ENCODE results near the gene CDC42BPA. TPM values are rescaled to one million over a fixed set of nuclear protein-coding genes. Genes with fewer than 3 reads are reported as not detected.
A peak's percentile ranks its signal among the peaks of the same experiment; 100 is the strongest.

Gene CDC42BPA
- total RNA-seq, 2 donors from 2014 or later: 35.3 to 41.0 TPM

DNA sequence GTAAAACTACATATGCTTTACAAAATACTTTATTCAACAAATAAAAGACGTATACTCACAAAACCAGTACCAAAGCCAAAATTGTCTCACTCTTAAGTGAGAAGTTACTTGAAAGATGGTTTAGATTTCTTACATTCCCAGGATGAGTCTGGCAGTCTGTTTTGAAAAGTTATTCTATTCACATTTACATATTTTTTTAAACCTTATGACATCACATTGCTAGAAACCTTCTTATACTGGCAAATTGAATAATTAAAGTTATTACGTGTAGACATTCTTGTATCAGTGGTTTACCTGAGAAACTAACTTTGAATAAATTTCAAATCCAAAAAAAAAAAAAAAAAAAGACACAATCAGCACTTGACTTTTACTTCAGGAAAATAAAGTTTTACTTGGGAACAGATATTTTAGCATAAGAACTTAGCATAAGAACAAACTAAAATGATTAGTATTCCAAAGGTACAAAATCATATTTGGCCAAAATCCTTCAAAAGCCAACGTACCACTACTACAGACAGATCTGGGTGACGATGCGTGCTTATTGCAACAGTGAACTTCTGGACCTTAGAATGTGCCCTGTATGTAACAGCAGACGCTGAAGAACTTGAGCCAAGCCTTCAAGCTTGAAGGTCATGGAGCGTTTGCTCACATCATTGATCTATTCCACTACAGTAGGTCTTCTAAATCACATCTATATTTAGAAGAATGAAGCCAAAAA lies 2.5 kb downstream of the CDC42BPA start:
- no peak for ATAC-seq
- peak; percentile 33 for DNase-seq
- intact Hi-C loops (cut with DNase I): loop anchor here (5.0 to 10.0 kb wide), 3 partner anchors 73 to 119 kb away; no protein-coding TSS in a partner anchor

DNA sequence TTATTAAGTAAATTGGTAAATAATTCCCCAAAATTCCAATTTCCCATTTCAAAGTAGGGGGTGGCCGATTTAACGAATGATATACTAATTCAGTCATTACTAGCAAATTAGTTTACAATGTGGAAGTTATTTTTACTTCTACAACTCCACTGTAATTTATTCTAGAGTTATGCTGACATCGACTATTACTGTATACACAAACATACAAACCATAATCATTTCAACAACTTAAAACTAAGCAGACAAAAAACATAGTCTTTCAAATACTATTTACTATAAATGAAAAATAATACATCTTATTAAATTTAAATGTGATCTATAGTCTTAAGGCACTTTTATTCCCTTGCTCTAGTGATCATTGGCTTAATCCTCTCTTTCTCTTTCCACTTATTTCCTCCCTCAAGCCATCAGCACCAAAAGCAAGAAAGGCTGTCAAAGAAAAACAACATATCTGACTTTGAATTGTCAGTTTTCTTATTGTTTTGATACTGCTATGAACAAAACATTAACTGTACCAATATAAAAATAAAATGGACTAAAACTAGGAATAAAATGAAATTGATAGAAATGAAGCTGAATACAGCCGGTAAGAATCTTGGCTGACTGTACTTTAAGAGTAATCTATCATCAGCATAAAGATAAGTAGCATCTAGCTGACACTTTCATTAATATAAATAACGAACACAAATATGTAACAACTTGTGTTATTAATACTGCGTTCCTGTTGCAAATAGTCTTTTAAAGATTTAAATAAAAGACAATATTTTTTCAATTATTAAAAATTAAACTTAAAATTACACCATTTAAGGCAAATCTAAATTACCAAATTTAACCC lies 4.1 kb downstream of the CDC42BPA start:
- intact Hi-C loops (cut with DNase I): loop anchor here in 1 of 2 donors (10.0 kb wide), 2 partner anchors 89 to 121 kb away; no protein-coding TSS in a partner anchor
- no peak for DNase-seq
- no peak for ATAC-seq

DNA sequence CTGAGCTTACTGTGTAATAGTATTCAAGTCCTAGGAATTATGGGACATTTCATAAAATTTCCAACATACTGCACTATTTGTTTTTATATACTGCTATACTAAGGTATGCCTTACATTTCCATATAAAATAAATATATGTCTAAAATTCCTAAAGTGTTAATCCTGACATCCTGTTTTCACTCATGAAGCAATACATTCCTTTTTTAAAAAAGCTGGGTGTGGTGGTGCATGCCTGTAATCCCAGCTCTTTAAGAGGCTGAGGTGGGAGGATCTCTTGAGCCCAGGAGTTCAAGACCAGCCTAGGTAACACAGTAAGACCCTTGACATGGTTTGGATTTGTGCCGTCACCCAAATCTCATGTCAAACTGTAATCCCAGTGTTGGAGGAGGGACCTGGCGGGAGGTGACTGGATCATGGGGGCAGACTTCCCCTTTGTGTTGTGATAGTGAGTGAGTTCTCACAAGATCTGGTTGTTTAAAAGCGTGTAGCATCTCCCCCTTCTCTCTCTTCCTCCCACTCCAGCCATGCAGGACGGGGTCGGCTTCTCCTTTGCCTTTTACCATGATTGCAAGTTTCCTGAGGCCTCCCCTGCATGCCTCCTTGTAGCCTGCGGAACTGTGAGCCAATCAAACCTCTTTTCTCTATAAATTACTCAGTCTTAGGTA lies 5.8 kb downstream of the CDC42BPA start:
- ATAC-seq (no peak), DNase-seq (no peak)
- intact Hi-C loops (cut with DNase I): loop anchor here in 1 of 2 donors (10.0 kb wide), 2 partner anchors 88 to 122 kb away; no protein-coding TSS in a partner anchor

DNA sequence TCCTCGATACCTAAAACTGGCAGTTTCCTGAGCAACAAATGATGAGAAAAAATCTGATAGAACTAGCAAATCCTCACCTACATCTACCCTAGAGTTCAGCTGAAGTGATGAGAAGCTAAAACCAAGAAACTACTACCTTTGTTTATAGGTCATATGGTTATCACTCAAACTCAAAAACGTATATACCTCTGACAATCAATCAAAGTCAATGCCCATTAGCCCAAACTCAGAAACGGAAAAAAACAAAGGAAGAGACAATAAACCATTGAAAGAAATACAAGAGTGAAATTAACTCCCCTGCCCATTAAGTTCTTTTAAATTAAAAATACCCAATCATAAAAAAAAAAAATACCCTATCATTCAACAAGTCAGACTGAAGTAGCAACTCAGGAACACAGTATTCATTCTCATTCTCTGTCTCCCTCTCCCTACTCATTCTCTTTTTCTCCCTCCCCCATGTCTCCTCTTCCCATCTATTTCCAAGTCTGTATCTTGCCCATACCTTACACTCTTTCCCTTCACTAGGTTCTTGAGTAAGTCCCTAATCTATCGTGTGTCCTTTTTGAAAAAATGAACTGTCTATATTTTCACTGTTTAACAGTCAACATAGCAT lies 6.8 kb downstream of the CDC42BPA start:
- DNase-seq (no peak), ATAC-seq (no peak)
- intact Hi-C loops (cut with DNase I): loop anchor here in 1 of 2 donors (10.0 kb wide), 2 partner anchors 87 to 123 kb away; no protein-coding TSS in a partner anchor

DNA sequence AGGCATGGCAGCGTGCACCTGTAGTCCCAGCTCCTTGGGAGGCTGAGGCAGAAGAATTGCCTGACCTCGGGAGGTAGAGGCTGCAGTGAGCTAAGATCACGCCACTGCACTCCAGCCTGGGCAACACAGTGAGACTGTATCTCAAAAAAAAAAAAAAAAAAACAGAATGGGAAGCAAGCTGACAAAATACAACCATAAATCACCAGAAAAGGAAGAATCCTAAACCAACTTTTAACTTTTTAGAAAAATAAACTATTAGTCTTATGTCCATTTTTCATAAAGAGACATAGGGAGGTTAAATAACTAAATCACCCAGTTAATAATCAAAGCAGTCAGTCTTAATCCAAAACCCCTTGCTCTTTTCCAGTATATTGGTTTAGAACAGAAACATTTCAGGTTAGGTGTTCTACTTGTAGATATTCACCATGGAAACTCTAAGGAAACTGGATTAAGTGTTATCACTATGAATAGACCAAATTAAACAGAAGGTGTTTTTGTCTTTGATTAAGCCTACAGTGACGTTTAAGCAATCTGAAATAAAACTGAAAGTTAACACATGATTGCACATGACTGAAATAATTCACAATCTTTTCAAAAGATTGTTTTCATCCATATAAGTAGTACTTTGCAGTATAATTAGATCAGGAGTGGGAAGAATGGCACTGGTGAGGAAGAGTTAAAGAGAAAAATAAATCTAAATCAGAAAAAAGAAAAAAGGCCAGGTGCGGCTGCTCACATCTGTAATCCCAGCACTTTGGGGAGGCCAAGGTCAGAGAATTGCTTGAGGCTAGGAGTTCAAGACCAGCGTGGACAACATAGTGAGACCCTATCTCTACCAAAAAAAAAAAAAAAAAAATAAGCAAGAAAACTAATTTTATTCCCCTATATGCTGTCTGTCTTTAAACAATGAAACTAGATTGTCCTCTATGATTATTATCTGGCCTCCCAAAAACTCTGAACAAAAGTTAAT lies 9.6 kb downstream of the CDC42BPA start:
- intact Hi-C loops (cut with DNase I): no loop called here
- no peak for DNase-seq
- no peak for ATAC-seq

DNA sequence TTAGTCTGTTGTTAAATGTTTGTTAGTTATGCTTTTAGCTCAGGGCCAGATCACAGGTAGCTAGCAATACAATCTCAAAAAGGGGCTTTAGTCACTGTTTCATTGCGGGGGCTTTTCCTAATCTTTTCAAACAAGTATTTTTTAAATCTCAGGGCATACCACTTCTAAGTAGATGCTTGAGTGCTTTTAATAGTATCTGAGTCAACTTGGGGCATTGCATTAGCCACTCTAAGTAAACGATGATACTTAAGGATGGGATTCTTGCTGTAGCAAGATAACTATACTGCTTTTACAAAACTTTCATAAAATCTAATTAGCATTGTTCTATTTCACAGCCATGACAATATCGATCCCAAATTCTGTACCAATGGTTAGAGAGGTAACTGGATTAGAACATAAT lies 11.6 kb downstream of the CDC42BPA start:
- ATAC-seq: no peak
- intact Hi-C loops (cut with DNase I): no loop called here

DNA sequence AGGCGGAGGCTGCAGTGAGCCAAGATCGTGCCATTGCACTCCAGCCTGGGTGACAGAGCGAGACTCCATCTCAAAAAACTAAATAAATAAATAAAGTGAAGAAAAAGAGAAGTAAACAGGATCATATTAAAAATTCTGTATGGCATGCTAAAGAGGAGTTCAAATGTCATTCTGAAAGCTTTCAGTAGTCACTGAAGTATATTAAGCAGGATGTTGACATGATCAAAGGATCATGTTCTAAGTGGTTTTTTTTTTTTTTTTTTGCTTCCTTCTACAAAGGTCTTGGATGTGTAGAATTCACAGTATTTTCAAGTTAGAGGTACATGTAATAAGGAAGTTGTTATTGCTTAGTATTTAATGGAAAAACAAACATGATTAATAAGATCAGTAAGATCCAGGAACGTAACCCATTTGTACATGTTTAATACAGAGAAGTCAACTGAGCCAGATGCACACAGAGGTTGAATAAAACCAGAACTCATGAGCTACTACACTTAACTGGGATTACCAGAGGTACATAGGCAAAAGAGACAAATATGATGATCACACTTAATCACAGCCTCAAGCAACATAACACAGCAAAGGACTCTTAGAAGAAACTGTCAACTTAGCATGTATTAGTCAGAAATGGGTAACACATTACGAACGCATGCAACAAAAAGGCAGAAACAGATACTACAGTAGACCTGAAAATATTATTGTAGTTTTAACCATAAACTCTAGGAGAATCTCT lies 12.2 kb downstream of the CDC42BPA start:
- intact Hi-C loops (cut with DNase I): no loop called here
- ATAC-seq (no peak), DNase-seq (no peak)

More for the DNA sequence above, 11.6 kb downstream of the CDC42BPA start:
- no peak for DNase-seq

DNA sequence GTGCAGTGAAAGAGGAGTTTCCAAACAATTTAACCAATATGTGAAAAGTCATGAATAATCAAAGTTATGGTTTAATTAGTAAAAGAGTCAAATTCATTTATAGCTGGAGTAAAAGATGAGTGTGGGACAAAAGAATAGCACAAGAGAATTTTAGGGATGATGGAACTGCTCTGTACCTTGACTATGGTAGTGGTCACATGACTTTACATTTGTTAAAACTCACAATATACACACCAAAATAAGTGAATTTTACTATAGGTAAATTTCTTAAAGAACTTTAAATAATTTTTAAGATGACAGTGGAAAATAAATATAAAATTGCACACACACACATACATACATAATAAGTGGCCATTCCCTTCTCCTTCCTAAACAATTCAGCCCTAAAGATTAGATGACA lies 13.6 kb downstream of the CDC42BPA start:
- no peak for DNase-seq
- no peak for ATAC-seq
- intact Hi-C loops (cut with DNase I): no loop called here

DNA sequence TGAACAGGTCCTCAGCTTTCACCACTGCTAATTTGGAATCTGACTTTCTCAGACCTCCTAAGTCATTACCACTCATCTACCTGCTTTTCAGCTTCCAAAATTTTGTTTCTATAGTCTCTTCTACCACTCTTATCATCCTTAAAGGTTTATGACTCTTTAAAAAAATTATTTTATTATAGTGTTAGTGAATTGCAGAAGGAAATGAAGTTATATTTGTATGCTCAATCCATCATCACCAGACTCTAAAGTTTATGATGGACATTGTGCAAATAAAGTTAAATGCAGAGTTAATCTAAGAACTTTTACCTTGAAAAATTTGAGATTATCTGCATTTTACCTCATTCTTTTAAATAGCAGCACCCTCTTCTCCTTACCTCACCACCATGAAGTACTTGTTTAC lies 14.6 kb downstream of the CDC42BPA start:
- intact Hi-C loops (cut with DNase I): no loop called here
- DNase-seq (no peak), ATAC-seq (no peak)

DNA sequence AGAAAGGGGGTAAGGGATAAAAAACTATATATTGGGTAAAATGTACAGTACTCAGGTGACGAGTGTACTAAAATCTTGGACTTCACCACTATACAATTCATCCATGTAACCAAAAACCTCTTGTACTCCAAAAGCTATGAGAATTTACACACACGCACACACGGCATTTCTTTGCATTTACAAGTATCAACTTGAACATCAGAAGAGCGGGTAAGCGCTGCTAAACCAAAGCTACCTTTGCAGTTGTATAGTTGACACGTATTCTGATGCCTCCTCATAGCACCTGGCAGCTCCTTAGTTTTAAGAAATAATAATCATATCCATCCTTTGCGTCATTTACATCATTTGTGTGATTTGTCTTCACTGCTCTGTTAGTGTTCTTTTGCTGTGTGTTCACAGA lies 17.6 kb downstream of the CDC42BPA start:
- DNase-seq: no peak
- ATAC-seq: no peak
- intact Hi-C loops (cut with DNase I): no loop called here

DNA sequence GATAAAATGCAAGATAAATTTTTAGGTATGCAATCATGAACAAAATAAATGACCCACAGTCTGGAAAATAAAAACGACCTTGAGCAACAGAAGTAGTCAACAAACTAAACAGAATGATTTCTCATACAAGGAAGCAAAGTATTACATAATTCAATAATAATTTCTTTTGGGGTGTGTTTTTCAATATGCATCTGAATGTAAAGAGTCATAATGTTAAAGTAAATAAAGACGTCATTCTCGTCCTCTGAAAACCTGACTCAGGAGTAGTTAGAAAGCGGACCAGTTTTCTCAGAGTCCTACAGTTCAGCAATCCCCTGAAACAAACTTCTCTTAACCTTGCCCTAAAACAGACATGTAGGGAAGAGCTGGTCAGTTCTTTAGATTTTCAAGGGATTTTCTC lies 18.6 kb downstream of the CDC42BPA start:
- no peak for DNase-seq
- intact Hi-C loops (cut with DNase I): no loop called here
- ATAC-seq: no peak

DNA sequence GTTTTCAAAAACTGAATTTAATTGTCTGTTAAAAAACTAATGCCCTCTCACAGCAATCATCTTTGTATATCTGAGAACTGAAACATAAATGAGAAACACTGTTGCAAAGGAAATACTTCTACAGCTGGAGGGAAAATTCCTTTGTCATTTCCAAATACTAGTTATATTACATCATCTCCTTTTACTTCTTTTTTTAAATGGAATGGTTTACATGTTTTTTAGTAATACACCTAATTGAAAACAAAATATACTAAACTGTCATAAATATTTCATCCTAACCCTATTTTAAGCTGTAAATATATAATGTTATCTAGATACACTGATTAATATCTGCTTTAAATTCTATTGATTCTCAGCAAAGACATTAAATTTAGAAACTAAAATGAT lies 19.1 kb downstream of the CDC42BPA start:
- ATAC-seq: no peak
- intact Hi-C loops (cut with DNase I): no loop called here
- no peak for DNase-seq

DNA sequence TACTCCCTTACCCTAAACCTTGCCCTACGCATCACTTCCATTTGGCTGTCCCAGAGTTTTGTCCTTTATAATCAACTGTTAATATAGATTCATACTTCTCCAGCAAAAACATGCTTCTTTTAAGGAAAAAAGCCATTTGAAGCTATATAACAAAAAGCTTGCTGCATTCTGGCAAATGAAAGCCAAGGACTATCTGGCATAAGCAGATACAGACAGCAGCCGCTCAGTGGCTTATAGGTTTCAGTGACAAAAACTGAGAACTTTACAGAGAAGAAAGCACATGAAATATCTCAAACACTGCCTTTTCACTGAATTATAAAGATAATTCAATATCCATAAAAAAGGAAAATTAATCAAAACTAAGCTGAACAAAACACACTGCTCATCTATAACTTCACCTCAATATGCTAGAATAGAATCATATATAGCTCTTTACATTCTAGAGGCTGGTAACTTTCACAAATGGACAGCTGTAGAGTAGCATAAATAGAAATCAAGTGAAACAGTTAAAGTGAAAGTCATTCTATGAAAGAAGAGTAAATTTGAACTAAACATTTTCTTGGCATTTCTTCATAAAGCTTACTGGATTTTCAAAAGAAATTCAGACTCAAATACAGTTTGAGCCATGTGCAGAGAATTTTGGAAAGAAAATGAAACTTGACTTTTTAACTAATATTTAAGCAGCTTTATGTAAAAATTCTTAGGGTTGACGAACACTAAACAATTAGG lies 19.6 kb downstream of the CDC42BPA start:
- intact Hi-C loops (cut with DNase I): no loop called here
- DNase-seq: no peak
- ATAC-seq: no peak

DNA sequence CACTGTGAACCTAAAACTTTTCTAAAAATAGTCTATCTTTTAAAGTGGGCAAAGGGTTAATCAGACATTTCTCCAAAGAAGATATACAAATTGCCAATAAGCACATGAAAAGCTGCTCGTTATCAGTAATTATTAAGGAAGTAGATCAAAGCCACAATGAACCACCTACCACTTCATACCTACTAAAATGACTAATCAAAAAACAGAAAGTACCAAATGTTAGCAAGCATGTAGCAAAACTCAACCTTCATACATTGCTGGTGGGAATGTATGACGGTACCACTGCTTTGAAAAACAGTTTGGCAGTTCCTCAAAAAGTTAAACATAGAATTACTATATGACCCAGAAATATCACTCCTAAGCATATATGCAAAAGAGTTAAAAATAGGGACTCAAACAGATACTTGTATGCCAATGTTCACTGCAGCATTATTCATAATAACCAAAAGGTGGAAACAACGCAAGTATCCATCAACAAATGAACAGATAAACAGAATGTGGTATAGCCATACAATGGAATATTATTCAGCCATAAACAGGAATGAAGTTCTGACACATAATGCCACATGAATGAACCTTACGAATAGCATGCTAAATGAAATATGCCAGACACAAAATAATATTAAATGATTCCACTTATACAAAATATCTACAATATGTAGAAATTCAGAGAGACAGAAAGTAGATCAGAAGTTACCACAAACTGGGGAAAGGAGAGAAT lies 21.1 kb downstream of the CDC42BPA start:
- ATAC-seq: no peak
- intact Hi-C loops (cut with DNase I): no loop called here
- DNase-seq: no peak

DNA sequence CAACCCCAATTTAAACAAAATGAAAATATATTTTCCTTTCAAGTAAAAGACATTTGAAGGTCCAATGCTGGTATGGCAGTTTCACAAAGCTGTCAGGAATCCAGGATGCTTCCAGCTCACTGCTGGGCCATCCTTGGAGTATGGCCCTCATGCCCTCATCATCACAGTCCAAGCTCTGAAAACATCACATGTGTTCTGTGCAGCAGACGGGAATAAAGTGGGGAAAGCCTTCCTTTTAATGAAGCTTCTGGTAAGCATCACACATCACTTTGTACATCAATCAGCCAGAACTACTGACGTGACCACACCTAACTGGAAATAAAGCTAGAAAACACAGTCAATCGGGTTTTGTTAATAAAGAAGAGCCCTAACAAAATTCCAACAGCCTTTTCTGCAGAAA lies 22.7 kb downstream of the CDC42BPA start:
- DNase-seq: no peak
- intact Hi-C loops (cut with DNase I): no loop called here
- no peak for ATAC-seq

DNA sequence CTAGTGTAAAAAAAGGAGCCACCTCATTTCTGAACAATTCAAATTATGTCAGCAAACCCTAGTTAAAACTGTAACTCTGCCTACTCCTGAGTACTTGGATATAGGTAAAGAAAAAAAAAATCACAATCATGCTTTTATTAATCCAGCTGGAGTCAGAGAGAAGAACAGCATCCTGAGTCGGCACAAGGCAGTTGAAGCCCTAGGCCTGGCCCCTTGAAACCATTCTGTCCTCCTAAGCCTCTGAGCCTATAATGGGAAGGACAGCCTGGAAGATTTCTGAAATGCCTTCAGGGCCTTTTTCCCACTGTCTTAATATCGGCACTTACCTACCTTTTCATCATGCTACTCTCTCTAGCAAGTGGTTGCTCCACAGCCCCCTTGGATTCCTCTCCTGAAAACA lies 32.5 kb downstream of the CDC42BPA start:
- DNase-seq (no peak), ATAC-seq (no peak)
- intact Hi-C loops (cut with DNase I): no loop called here

Data from left cardiac atrium (tissue), 4 donors.